Measurements from ENCODE around the gene TMEM59L.

Gene TMEM59L

DNA sequence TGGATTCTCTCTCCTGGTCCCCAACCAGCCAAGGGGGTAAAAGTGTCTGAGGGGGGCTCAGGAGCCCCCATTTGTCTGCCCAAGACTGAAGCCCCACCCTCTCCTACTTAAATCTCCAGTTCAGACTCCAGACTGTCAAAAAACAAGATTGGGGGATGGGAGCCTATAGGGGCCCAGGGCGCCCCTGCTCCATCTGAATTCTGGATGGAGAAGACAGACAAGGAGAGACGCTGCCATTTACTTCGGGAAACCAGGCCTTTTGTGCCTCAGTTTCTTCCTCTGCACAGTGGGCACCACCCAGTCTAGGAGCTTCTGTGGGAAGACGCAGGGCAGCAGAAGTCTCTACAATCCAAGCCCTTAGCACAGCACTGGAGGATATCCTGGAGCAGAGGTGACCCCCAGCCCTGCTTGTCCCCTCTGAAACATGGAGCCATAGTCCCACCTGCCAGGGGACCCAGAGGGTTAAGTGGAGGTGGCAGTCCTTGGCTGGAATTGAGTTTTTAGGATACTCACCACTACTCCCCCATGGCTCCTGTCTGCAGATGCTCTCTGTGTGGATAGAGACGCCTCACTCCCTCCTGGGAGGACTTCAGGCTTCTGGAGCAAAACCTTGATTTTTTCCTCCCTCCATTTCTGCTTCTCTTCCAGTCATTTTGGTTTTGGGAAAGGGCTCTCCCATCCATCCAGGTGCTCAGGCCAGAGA lies 4.4 kb upstream of the TMEM59L start:
- TF ChIP-seq CTCF (IDR thresholded peaks at IDR 0.05; ENCODE audit: insufficient read depth, low read length, missing control alignments), result no peak
- DNase-seq (ENCODE audit: low read depth, low spot score), result no peak
- ChIA-PET POLR2A (no interaction called here), CTCF (no interaction called here)
- no peak overlapping the region for H3K4me3 ChIP-seq (ENCODE audit: low read depth, low read length)

- no peak overlapping the region for H3K4me3 ChIP-seq (ENCODE audit: low read depth, low read length)
- TF ChIP-seq CTCF (IDR thresholded peaks at IDR 0.05; ENCODE audit: insufficient read depth, low read length, missing control alignments), result no peak
- DNase-seq (ENCODE audit: low read depth, low spot score), result no peak
- POLR2A ChIA-PET, result no interaction called here
- CTCF ChIA-PET, result interaction anchor here (1.0 kb wide), 1 partner anchor 15 kb away, joined by 4 read pairs; no protein-coding TSS in a partner anchor
These were observed 3.6 kb upstream of the TMEM59L start for GRCh38 chr19:18608805-18609716.

DNA sequence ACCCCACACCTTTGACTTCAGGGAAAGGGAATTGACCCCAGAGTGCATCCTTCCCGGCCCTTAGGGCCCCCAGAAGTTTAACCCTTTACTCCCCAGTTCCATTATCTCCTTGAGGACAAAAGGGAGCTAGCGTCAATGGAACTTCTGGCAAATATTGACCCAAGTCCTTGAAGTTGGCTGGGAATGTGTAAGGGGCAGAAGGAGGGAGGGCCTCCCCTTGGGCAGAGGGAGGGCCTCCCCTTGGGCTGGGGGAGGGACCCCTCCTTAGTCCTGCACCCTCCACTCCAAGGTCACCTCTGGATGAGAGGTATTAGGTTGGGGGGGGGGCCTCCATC lies 3.0 kb upstream of the TMEM59L start:
- ChIA-PET POLR2A (no interaction called here), CTCF (interaction anchor here (1.0 kb wide), 1 partner anchor 15 kb away, joined by 4 read pairs; no protein-coding TSS in a partner anchor)
- TF ChIP-seq CTCF (IDR thresholded peaks at IDR 0.05; ENCODE audit: insufficient read depth, low read length, missing control alignments), result no peak
- H3K4me3 ChIP-seq (ENCODE audit: low read depth, low read length), result no peak overlapping the region
- no peak for DNase-seq (ENCODE audit: low read depth, low spot score)

- TF ChIP-seq CTCF (IDR thresholded peaks at IDR 0.05; ENCODE audit: insufficient read depth, low read length, missing control alignments), result no peak
- no peak for DNase-seq (ENCODE audit: low read depth, low spot score)
- H3K4me3 ChIP-seq (ENCODE audit: low read depth, low read length), result no peak overlapping the region
- ChIA-PET POLR2A (no interaction called here), CTCF (interaction anchor here (1.0 kb wide), 1 partner anchor 16 kb away, joined by 4 read pairs; no protein-coding TSS in a partner anchor)
These were observed 2.5 kb upstream of the TMEM59L start for GRCh38 chr19:18610245-18610555.

DNA sequence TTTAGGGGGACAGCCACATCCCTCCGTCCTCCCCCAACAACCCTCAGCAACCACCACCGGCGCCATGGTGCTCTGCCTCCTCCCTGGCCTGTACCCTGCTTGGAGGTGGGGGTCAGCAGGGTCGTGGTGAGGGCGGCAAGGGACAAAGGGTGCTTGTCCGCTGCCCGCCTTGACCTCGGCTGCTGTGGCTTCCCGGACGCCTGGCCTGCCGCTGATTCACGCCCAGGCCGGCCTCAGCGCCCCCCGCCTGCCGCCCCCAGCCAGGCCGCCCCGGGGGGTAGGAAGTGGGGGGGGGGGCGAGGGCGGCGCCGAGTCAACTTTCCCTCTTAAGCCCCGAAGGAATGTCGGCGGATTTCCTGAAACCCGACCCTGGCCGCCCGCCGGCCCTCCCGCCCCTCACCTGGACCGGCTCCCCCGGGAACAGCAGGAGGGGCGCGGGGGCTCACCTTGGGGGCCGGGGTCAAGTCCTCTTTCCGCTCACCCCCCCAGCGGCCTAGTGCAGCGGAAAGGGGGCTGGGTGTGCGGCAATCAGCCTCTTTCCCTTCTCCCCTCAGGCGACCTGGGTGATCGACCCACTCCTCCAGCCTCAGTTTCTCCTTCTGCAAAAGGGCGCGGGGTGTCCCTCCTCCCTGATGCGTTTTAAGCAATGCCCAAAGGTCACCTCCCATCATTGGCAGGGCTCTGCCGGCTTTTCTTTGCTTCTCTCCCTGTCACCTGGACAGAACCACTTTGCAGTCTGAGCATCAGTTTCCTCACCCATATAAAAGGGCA lies 1.9 kb upstream of the TMEM59L start:
- POLR2A ChIA-PET, result no interaction called here
- TF ChIP-seq CTCF (IDR thresholded peaks at IDR 0.05; ENCODE audit: insufficient read depth, low read length, missing control alignments), result no peak
- H3K4me3 ChIP-seq (ENCODE audit: low read depth, low read length), result no peak overlapping the region
- no peak for DNase-seq (ENCODE audit: low read depth, low spot score)
- CTCF ChIA-PET, result no interaction called here
